Chondrocyte (in vitro differentiated cells): ENCODE measurements around the gene FGF1. TPM values are rescaled to one million over a fixed set of nuclear protein-coding genes. Genes with fewer than 3 reads are reported as not detected.

Experiments
- DNase-seq: peaks from one replicate; pipeline ENCODE4 v3.0.0; 2021; ENCODE audit warnings: mixed read lengths, low spot score
- H3K27ac Mint-ChIP-seq: one replicate; pipeline ENCODE4 v1.8.0; 2021; ENCODE audit warnings: mild to moderate bottlenecking, moderate library complexity, mixed read lengths; ENCODE audit not compliant: unreplicated experiment
- H3K27me3 Mint-ChIP-seq: 2 replicates; pipeline ENCODE4 v1.8.0; 2021; ENCODE audit warnings: low read depth, mixed read lengths
- H3K36me3 Mint-ChIP-seq: 2 replicates; pipeline ENCODE4 v1.8.0; 2021; ENCODE audit warnings: low read depth, mixed read lengths
- H3K4me1 Mint-ChIP-seq: 2 replicates; pipeline ENCODE4 v1.8.0; 2021; ENCODE audit warnings: low read depth, mild to moderate bottlenecking, mixed read lengths
- H3K4me3 Mint-ChIP-seq: one replicate; pipeline ENCODE4 v1.8.0; 2021; ENCODE audit warnings: mild to moderate bottlenecking, moderate library complexity, mixed read lengths; ENCODE audit not compliant: unreplicated experiment
- H3K9me3 Mint-ChIP-seq: 2 replicates; pipeline ENCODE4 v1.8.0; 2021; ENCODE audit warnings: low read depth, mixed read lengths
- total RNA-seq: library from RNA; stranded (reverse); gene quantifications from 3 replicates; pipeline ENCODE4 v1.2.1, GENCODE V29; 2021
- TF ChIP-seq, protein P1 (sequence below): fragments of 200-600 bp; sonication (generic); IDR thresholded peaks from 2 replicates; pipeline ENCODE4 v1.5.0; 2021; ENCODE audit warnings: antibody characterized with exemption, mild to moderate bottlenecking, moderate library complexity

Gene FGF1
- total RNA-seq, 1 donor from 2014 or later, result 6.9 TPM

DNA sequence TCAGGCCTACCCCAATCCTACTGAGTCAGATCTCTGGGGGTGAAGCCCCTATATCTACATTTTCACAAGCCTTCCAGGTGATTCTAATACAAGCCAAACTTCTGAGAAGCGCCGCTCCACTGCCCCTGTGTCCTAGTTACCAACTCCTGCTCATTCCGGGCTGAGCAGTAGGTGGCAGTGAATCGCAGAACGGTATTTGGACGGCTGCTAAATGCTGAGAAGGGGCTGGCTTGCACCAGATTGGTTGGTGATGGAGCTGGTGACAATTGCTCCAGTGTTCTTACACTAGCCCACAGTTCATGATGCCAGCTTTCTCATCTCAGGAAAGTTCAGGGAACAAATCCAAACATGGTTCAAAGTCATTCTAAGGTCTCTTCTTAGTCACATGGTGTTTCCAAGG, 31.1 kb upstream of the FGF1 start:
- no peaks in the 10 kb centered on the region for H3K36me3 Mint-ChIP-seq
- H3K9me3 Mint-ChIP-seq, result no peaks in the 10 kb centered on the region
- TF ChIP-seq, protein P1, sequence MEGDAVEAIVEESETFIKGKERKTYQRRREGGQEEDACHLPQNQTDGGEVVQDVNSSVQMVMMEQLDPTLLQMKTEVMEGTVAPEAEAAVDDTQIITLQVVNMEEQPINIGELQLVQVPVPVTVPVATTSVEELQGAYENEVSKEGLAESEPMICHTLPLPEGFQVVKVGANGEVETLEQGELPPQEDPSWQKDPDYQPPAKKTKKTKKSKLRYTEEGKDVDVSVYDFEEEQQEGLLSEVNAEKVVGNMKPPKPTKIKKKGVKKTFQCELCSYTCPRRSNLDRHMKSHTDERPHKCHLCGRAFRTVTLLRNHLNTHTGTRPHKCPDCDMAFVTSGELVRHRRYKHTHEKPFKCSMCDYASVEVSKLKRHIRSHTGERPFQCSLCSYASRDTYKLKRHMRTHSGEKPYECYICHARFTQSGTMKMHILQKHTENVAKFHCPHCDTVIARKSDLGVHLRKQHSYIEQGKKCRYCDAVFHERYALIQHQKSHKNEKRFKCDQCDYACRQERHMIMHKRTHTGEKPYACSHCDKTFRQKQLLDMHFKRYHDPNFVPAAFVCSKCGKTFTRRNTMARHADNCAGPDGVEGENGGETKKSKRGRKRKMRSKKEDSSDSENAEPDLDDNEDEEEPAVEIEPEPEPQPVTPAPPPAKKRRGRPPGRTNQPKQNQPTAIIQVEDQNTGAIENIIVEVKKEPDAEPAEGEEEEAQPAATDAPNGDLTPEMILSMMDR, result no peak
- peaks cover 47% of the 10 kb centered on the region for H3K4me1 Mint-ChIP-seq
- no peak overlapping the region for H3K4me3 Mint-ChIP-seq
- H3K27me3 Mint-ChIP-seq, result no peaks in the 10 kb centered on the region
- no peak overlapping the region for H3K27ac Mint-ChIP-seq
- no peak for DNase-seq

DNA sequence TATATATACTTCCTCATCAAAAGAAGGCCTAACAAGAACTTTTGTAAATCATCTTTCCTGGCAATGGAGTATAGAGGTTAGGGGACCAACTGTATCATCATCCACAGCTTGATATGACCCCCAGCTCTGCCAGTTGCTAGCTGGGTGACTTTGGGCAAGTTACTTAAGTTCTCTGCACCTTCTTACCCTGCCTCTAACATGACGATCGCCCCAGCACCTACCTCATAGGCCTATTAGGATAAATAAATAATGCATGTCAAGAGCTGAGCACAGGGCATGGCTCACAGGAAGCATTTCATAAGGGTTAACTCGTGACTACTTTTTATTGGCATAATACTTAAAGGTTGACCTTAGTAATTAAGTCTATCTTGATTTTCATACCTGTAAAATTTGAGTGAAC, 29.4 kb upstream of the FGF1 start:
- H3K9me3 Mint-ChIP-seq, result no peaks in the 10 kb centered on the region
- H3K27me3 Mint-ChIP-seq, result no peaks in the 10 kb centered on the region

DNA sequence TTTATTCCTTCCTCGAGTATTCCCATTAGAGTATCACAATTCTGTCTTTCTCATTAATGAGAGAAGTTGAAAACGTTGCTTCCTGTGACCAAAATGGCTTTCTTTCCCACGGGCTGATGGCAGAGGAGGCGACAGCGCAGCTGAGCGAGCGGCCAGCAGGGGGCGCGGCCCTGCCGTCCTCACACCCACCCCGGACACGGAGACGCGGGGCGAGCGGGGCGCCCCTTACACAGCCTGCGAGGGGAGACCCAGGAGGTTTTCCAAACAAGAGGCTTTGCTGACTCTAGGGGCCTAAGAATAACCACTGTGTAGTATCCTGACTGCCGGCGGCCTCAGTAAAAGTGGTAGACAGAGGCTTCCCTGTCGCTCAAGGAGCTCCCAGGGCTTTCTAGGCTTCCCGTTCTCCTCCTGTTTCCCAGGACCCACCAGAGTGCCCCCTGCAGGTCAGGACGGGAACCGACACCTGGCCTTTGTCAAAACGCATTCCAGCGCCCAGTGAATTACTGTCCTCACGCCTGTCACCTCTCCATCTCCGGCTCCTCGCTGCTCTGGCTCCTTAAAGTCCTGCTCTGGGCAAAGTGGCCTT, 27.3 kb upstream of the FGF1 start:
- TF ChIP-seq, protein P1, result peak; percentile 99
- Mint-ChIP-seq H3K4me3 (peak overlapping the region; percentile 73), H3K9me3 (peaks cover 3% of the 10 kb centered on the region), H3K36me3 (no peaks in the 10 kb centered on the region), H3K27me3 (no peaks in the 10 kb centered on the region), H3K27ac (peak overlapping the region; percentile 92), H3K4me1 (peaks cover 25% of the 10 kb centered on the region)
- DNase-seq, result no peak

More for the DNA sequence above, 29.4 kb upstream of the FGF1 start:
- Mint-ChIP-seq H3K4me1 (peaks cover 38% of the 10 kb centered on the region), H3K36me3 (no peaks in the 10 kb centered on the region), H3K4me3 (no peak overlapping the region), H3K27ac (no peak overlapping the region)
- TF ChIP-seq, protein P1, result no peak
- no peak for DNase-seq

DNA sequence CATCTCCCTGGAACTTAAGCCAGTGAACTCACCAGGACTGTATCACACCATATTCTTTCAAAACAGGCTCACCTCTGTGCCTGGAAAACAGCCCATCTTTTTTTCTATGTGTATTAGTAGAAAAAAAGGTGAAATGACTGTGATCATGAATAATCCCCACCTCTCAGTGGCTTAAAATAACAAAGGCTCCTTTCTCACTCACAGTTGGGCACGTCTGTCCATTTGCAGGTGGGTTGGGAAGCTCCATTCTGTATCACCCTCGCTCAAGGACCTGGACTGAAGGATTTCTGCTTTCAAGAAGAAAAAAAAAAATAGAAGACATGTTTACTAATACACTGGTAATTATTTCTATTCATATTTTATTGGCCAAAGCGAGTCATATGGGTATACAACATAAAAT, 17.3 kb upstream of the FGF1 start:
- H3K27me3 Mint-ChIP-seq, result no peaks in the 10 kb centered on the region
- TF ChIP-seq, protein P1, result no peak
- no peak overlapping the region for H3K4me3 Mint-ChIP-seq
- peaks cover 12% of the 10 kb centered on the region for H3K4me1 Mint-ChIP-seq
- DNase-seq, result no peak
- no peaks in the 10 kb centered on the region for H3K9me3 Mint-ChIP-seq
- H3K36me3 Mint-ChIP-seq, result no peaks in the 10 kb centered on the region
- H3K27ac Mint-ChIP-seq, result no peak overlapping the region

DNA sequence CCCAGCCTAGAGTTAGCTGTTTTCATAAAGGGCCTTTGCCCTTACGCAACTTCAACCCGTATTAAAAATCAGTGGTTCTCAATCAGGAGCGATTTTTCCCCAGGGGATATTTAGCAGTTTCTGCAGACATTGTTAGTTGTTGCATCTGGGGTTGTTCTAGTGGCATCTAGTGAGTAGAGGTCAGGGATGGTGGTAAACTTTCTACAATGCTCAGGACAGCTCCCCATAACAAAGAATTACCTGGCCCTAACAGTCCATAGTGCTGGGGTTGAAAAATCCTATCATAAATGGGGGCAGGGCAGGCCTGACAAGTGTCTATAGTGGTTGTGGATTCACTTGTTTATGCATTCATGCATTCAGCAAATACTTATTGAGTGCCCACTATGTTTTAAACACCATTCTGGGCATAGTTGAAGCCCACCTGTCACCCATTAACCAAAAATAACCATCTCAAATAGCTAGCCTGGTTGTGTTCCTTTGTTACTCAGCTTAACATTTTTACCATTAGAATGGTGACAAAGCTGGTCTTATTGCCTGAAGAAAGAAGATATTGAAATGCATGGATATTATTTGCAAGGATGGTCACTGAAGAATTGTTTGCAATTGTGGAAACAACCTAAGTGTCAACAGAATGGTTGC, 15.9 kb upstream of the FGF1 start:
- Mint-ChIP-seq H3K9me3 (no peaks in the 10 kb centered on the region), H3K27me3 (no peaks in the 10 kb centered on the region), H3K4me1 (peaks cover 25% of the 10 kb centered on the region), H3K27ac (no peak overlapping the region), H3K36me3 (no peaks in the 10 kb centered on the region), H3K4me3 (no peak overlapping the region)
- TF ChIP-seq, protein P1, result no peak
- DNase-seq, result no peak
